GM12892 (cell line): Measurements from ENCODE around the gene NOC4L.

Experiments
- DNase-seq: peaks from one replicate; pipeline ENCODE4 v3.0.0; 2011; ENCODE audit not compliant: insufficient read length
- FAIRE-seq: peaks from 2 replicates; lab custom pipeline; 2011; peaks lifted over from hg19 to GRCh38; lab: Jason Lieb, UNC
- POLR2A ChIP-seq: IDR thresholded peaks from 2 replicates; pipeline ENCODE4 v1.6.1; 2011; ENCODE audit warnings: low read depth, low read length, control low read depth
- POLR2AphosphoS5 ChIP-seq: IDR thresholded peaks from 2 replicates; pipeline ENCODE4 v1.6.1; 2011; ENCODE audit warnings: low read depth, low read length, control low read depth
- TAF1 ChIP-seq: IDR thresholded peaks from 2 replicates; pipeline ENCODE4 v1.6.1; 2011; ENCODE audit warnings: low read depth, mild to moderate bottlenecking, control low read depth, low read length, borderline replicate concordance

The NOC4L gene

GRCh38 chr12:132200800-132201199, 56.5 kb downstream of the NOC4L start:
- FAIRE-seq (no peak), DNase-seq (no peak)
- TF ChIP-seq POLR2AphosphoS5 (no peak), POLR2A (no peak), TAF1 (no peak)

- TF ChIP-seq TAF1: no peak
- no peak for TF ChIP-seq POLR2A
- no peak for TF ChIP-seq POLR2AphosphoS5
- FAIRE-seq (no peak), DNase-seq (no peak)
Observed at GRCh38 chr12:132201391-132202120, 57.3 kb downstream of the NOC4L start.
